ENCODE data around the gene SNX13.

SNX13 gene

GRCh38 chr7:17781491-17782215, 158.6 kb downstream of the SNX13 start:
- H3K4me3 ChIP-seq (ENCODE audit: low read depth, low read length): no peak overlapping the region
- TF ChIP-seq CTCF (IDR thresholded peaks at IDR 0.05; ENCODE audit: low read depth, low read length): no peak
- peak; percentile 88 for DNase-seq (ENCODE audit: low read depth, low spot score)
- in situ Hi-C loops (cut with HindIII; ENCODE audit: low sequenced_read_pairs): no loop called here

DNA sequence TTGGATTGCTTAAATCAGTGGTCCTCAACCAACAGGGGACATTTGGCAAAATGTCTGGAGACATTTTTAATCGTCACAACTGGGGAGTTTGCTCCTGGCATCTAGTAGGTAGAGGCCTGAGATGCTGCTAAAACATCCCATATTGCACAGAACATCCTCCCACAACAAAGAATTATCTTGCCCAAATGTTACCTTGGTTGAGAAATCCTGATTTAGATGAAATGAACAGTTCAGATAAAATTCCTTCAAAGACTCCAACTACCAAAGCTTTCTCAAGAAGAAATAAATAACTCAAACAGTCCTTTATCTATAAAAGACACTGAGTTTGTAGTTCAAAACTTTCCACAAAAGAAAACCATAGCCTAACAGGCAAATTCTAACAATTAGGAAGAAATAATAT, 160.9 kb downstream of the SNX13 start:
- H3K4me3 ChIP-seq (ENCODE audit: low read depth, low read length): no peak overlapping the region
- no peak for DNase-seq (ENCODE audit: low read depth, low spot score)
- no peak for TF ChIP-seq CTCF (IDR thresholded peaks at IDR 0.05; ENCODE audit: low read depth, low read length)
- in situ Hi-C loops (cut with HindIII; ENCODE audit: low sequenced_read_pairs): no loop called here

- no peak for TF ChIP-seq CTCF (IDR thresholded peaks at IDR 0.05; ENCODE audit: low read depth, low read length)
- DNase-seq (ENCODE audit: low read depth, low spot score): no peak
- H3K4me3 ChIP-seq (ENCODE audit: low read depth, low read length): no peak overlapping the region
- in situ Hi-C loops (cut with HindIII; ENCODE audit: low sequenced_read_pairs): no loop called here
Measured at GRCh38 chr7:17774716-17775288, 165.5 kb downstream of the SNX13 start.

- peak; percentile 87 for DNase-seq (ENCODE audit: low read depth, low spot score)
- H3K4me3 ChIP-seq (ENCODE audit: low read depth, low read length): no peak overlapping the region
- no peak for TF ChIP-seq CTCF (IDR thresholded peaks at IDR 0.05; ENCODE audit: low read depth, low read length)
- in situ Hi-C loops (cut with HindIII; ENCODE audit: low sequenced_read_pairs): no loop called here
Measured at GRCh38 chr7:17774248-17774647, 166.0 kb downstream of the SNX13 start.

- no peak overlapping the region for H3K4me3 ChIP-seq (ENCODE audit: low read depth, low read length)
- peak; percentile 83 for DNase-seq (ENCODE audit: low read depth, low spot score)
- TF ChIP-seq CTCF (IDR thresholded peaks at IDR 0.05; ENCODE audit: low read depth, low read length): no peak
- in situ Hi-C loops (cut with HindIII; ENCODE audit: low sequenced_read_pairs): no loop called here
Measured at GRCh38 chr7:17773289-17773626, 167.0 kb downstream of the SNX13 start.

DNA sequence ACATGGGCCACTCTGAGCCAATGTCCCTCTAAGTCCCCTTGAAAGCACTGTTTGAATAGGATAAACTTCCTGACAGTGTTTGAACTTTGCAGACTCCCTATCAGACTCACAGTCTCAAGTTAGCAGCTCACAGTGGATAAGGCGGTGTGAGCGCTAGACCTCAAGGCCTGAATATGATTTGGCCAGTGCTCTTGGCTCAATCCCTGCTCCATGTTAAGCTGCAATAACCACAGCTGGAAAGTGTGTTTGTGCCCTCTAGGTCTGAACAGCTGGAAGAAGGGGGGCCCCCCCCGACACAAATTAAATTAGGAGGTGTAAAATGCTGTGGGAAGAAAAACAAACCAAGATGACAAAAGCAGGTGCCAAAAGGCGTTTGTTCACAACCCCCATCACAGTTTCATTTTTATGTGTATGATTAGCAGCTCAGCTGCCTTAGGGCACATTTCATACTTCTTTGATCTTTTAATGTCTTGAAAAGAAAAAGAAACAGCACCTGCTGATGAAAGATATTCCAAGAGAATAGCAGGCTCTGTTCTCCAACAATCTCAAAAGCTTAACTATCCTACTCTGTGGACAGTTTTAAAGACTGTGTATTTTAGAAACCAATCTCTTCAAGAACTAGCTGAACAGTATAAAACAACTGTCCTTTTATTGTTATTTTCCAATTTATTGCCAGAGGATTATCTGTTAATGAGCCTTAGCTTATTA, 167.6 kb downstream of the SNX13 start:
- no peak for DNase-seq (ENCODE audit: low read depth, low spot score)
- no peak for TF ChIP-seq CTCF (IDR thresholded peaks at IDR 0.05; ENCODE audit: low read depth, low read length)
- H3K4me3 ChIP-seq (ENCODE audit: low read depth, low read length): no peak overlapping the region
- in situ Hi-C loops (cut with HindIII; ENCODE audit: low sequenced_read_pairs): no loop called here

All from astrocyte of the spinal cord (primary cell).